Stomach (tissue), 9 donors: ENCODE measurements around the gene CEP76. TPM values are rescaled to one million over a fixed set of nuclear protein-coding genes. Genes with fewer than 3 reads are reported as not detected.
A peak's percentile ranks its signal among the peaks of the same experiment; 100 is the strongest.

Experiments used
- DNase-seq, 2 donors: peaks; one replicate each; pipeline versions ENCODE4 v3.0.0 to v3.0.0-alpha.2; 2013 to 2019
- H3K27ac ChIP-seq, 5 donors: fragments of 200-600 bp in 4 of 5; sonication (generic) in 4 of 5; one replicate each; pipeline ENCODE4 v1.5.1; 2013 to 2019; ENCODE audit warnings: mild to moderate bottlenecking in 1 of 5, moderate library complexity in 1 of 5
- H3K27me3 ChIP-seq, 3 donors: fragments of 200-600 bp; sonication (generic); one replicate each; pipeline ENCODE4 v1.5.1; 2017 to 2019; ENCODE audit warnings: mixed run types in 1 of 3
- H3K36me3 ChIP-seq, 4 donors: fragments of 200-600 bp; sonication (generic); 1 replicate in 3 of 4; 2 replicates in 1 of 4; pipeline ENCODE4 v1.5.1; 2016 to 2019
- H3K4me1 ChIP-seq, 4 donors: fragments of 200-600 bp; sonication (generic); one replicate each; pipeline ENCODE4 v1.5.1; 2016 to 2019
- H3K4me3 ChIP-seq, 4 donors: fragments of 200-600 bp; sonication (generic) in 3 of 4; one replicate each; pipeline ENCODE4 v1.5.1; 2016 to 2019; ENCODE audit warnings: mild to moderate bottlenecking in 1 of 4
- H3K9me3 ChIP-seq, 4 donors: fragments of 200-600 bp; sonication (generic); one replicate each; pipeline ENCODE4 v1.5.1; 2016 to 2019
- EP300 ChIP-seq: sonication (generic); formaldehyde crosslinking; IDR thresholded peaks from one replicate; pipeline ENCODE4 v1.6.1; 2017; ENCODE audit warnings: antibody characterized with exemption
- POLR2A ChIP-seq, 4 donors: fragments of 450-650 bp; IDR thresholded peaks; one replicate each; pipeline ENCODE4 v1.6.1; 2016; ENCODE audit warnings: antibody characterized with exemption in 4 of 4, control low read depth in 2 of 4, mild to moderate bottlenecking in 1 of 4, moderate library complexity in 1 of 4
- POLR2AphosphoS5 ChIP-seq, 3 donors: sonication (generic); formaldehyde crosslinking; IDR thresholded peaks; one replicate each; pipeline ENCODE4 v1.6.1; 2016; ENCODE audit warnings: antibody characterized with exemption in 3 of 3
- whole genome bisulfite sequencing, 5 donors: extraction: QIAGEN DNeasy Blood & Tissue Kit in 3 of 5; methylation state at CpG; one replicate each; pipeline versions ENCODE4 v1.1.5 to v1.1.7; 2013 to 2018; 5-methylcytosine and 5-hydroxymethylcytosine counted together
- intact Hi-C: fragments of 100-400 bp; cut with DNase I; formaldehyde crosslinking; loops from one replicate; pipeline ENCODE4 v1.15.1; 2023; ENCODE audit warnings: low total_unique reads
- polyA plus RNA-seq, 3 donors: library from polyadenylated mRNA; stranded (reverse); fragments of 200-250 nt; gene quantifications; one replicate each; pipeline ENCODE4 v1.2.3, GENCODE V29; 2013
- total RNA-seq, 5 donors: library from RNA; depleted of rRNA; stranded (reverse); fragments of >200 nt; gene quantifications; one replicate each; pipeline versions ENCODE4 v1.1.0 to v1.2.3, GENCODE V29; 2014 to 2016
- TF ChIP-seq, protein P1 (sequence below), 7 experiments: fragments of 450-650 bp in 4 of 7; fragments of 200-600 bp in 3 of 7; sonication (generic) in 3 of 7; IDR thresholded peaks; one replicate each; pipeline ENCODE4 v1.5.1; 2016 to 2019; ENCODE audit warnings: antibody characterized with exemption in 7 of 7, control low read depth in 2 of 7, mild to moderate bottlenecking in 1 of 7
- donor health status: healthy with polysubstance abuse.
- donor health status: Bipolar disorder and iron deficiency.
- donor health status: healthy.

Gene CEP76
- total and polyA plus RNA-seq, 8 donors: 2.4 to 57.2 (median 7.9) TPM

DNA sequence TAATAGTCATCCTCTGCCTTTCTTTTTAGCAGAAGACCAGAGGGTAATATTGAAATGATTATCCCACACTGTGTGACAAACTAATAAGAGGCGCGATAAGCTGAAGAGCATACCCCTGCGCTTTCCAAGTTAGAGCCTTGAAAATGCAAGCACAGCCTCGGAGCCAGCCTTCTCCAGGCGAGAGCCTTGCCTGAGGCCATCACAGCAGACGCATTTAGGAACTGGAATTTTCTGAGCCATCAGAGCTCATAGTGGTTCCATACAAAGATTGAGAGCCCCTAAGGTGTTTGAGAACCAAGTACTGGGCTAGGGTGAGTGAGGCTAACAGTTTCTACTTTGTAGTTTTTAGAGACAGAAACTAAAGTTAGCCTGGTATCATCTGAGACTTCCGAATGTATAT is 20.2 kb upstream of the CEP76 start:
- no peak for TF ChIP-seq POLR2AphosphoS5 (IDR thresholded peaks at IDR 0.05)
- TF ChIP-seq POLR2A (IDR thresholded peaks at IDR 0.05): no peak
- no peak for TF ChIP-seq EP300
- TF ChIP-seq, protein P1, sequence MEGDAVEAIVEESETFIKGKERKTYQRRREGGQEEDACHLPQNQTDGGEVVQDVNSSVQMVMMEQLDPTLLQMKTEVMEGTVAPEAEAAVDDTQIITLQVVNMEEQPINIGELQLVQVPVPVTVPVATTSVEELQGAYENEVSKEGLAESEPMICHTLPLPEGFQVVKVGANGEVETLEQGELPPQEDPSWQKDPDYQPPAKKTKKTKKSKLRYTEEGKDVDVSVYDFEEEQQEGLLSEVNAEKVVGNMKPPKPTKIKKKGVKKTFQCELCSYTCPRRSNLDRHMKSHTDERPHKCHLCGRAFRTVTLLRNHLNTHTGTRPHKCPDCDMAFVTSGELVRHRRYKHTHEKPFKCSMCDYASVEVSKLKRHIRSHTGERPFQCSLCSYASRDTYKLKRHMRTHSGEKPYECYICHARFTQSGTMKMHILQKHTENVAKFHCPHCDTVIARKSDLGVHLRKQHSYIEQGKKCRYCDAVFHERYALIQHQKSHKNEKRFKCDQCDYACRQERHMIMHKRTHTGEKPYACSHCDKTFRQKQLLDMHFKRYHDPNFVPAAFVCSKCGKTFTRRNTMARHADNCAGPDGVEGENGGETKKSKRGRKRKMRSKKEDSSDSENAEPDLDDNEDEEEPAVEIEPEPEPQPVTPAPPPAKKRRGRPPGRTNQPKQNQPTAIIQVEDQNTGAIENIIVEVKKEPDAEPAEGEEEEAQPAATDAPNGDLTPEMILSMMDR (IDR thresholded peaks at IDR 0.05): no peak
- Histone ChIP-seq H3K9me3 (no peaks in the 10 kb centered on the region), H3K27me3 (no peaks in the 10 kb centered on the region), H3K4me1 (no peaks in the 10 kb centered on the region), H3K27ac (no peak overlapping the region), H3K4me3 (no peak overlapping the region), H3K36me3 (peaks cover 46 to 93% (median 92%) of the 10 kb centered on the region in 4 donors)
- no peak for DNase-seq
- intact Hi-C loops: no loop called here
- 84 to 94% (median 85%) methylated on average over 7 of the region's 7 CpGs for WGBS, 5 donors

DNA sequence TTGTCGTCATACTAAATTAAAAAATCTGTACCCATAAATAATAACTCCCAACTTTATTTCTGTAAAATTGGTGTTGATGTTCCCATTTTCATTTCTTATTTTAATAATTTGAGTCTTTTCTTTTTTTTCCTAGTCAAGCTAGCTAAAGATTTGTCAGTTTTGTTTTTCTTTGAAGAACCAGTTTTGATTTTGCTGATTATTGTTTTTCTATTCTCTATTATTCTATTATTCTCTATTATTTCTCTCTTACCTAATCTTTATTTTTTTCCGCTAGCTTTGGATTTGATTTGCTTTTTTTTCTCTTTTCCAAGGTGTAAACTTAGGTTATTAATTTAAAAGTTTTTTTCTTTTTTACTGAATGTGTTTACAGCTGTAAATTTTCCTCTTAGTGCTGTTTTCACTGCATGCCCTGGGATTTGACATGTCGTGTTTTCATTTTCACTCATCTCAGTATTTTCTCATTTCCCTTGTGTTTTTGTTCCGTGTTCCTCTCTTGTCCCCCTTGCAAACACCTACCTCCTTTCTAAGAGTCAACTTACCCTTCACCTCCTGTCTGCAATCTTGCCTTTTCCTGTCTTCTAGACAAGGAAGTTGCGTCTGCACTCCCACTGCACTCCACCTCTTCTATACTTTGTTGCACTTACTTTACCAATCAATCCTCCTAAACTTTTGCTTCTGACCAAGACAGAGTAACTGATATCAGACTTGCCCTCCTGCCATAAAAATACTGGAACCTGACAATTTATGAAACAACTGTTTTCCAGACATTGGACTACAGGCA is 19.2 kb upstream of the CEP76 start:
- intact Hi-C loops: no loop called here
- Histone ChIP-seq H3K27me3 (no peaks in the 10 kb centered on the region), H3K36me3 (peaks cover 46 to 100% (median 98%) of the 10 kb centered on the region in 4 donors), H3K4me1 (no peaks in the 10 kb centered on the region), H3K27ac (no peak overlapping the region), H3K9me3 (no peaks in the 10 kb centered on the region), H3K4me3 (no peak overlapping the region)
- DNase-seq: no peak
- 83 to 90% (median 87%) methylated on average over 5 of the region's 5 CpGs for WGBS, 5 donors
- TF ChIP-seq, protein P1 (IDR thresholded peaks at IDR 0.05): no peak
- TF ChIP-seq EP300 (no peak), POLR2A (IDR thresholded peaks at IDR 0.05) (no peak), POLR2AphosphoS5 (IDR thresholded peaks at IDR 0.05) (no peak)

DNA sequence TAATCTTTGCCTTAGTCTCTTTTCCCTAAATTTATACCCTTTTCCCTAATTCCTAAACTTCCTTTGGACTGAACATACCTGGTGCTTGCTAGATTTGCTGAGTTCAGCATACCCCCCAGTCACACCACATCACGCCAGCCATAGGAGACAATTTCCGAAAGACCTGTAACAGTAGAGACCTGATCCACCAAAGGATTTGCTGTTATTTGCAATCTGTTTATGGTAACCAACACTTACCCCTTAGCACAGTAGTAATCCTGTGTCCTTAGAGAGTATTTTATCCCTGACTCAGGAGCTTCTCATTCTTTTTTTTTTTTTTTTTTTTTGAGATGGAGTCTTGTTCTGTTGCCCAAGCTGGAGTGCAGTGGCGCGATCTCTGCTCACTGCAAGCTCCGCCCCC is 8.9 kb upstream of the CEP76 start:
- intact Hi-C loops: no loop called here
- no peak overlapping the region for H3K4me3 ChIP-seq

DNA sequence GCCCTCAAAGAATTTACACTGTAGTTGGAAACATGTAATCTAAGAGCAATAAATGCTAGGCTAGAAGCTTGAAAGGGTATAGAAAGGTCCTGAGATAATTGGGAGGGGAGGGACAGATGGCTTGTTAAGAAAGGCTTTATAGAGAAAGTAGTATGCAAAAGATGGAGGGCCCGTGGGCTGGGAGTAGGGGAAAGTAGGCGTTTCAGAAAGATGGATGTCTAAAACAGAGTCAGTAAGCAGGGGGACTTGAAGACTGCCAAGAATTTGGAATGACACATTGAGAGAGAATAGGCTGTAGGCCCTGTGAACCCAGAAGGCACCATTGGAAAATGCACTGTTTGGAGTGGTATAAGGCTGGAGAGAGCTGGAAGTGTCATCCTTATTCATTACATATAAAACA is 1.1 kb upstream of the CEP76 start:
- peak in 1 of 2 donors; percentile 20 for DNase-seq
- Histone ChIP-seq H3K9me3 (no peaks in the 10 kb centered on the region), H3K27me3 (no peaks in the 10 kb centered on the region), H3K27ac (peak overlapping the region in 4 of 5 donors; percentile 96 to 98 (median 97)), H3K36me3 (peaks cover 16 to 43% (median 33%) of the 10 kb centered on the region in 4 donors), H3K4me3 (peak overlapping the region; percentile 67 to 93 (median 87)), H3K4me1 (peaks cover 22 to 62% (median 39%) of the 10 kb centered on the region in 4 donors)
- intact Hi-C loops: no loop called here
- TF ChIP-seq POLR2AphosphoS5 (IDR thresholded peaks at IDR 0.05) (no peak), POLR2A (IDR thresholded peaks at IDR 0.05) (no peak), EP300 (no peak)
- TF ChIP-seq, protein P1 (IDR thresholded peaks at IDR 0.05): no peak
- WGBS, 5 donors: 0 to 2% (median 0%) methylated on average over 2 of the region's 2 CpGs

More for the DNA sequence above, 8.9 kb upstream of the CEP76 start:
- Histone ChIP-seq H3K36me3 (peaks cover 70 to 99% (median 98%) of the 10 kb centered on the region in 4 donors), H3K27ac (no peak overlapping the region), H3K9me3 (no peaks in the 10 kb centered on the region), H3K27me3 (no peaks in the 10 kb centered on the region), H3K4me1 (peaks cover 0 to 4% (median 0%) of the 10 kb centered on the region in 4 donors)
- TF ChIP-seq POLR2A (IDR thresholded peaks at IDR 0.05) (no peak), EP300 (no peak), POLR2AphosphoS5 (IDR thresholded peaks at IDR 0.05) (no peak)
- TF ChIP-seq, protein P1 (IDR thresholded peaks at IDR 0.05): no peak
- DNase-seq: no peak
- WGBS, 5 donors: 93 to 99% (median 96%) methylated on average over 5 of the region's 5 CpGs
